ENCODE measurements around the gene TRPV3.
"Not testable (repeated sequence)": the region's sequence is repeated elsewhere in the genome, so short reads cannot be mapped to it uniquely, and the experiment has no call there.

TRPV3 gene

DNA sequence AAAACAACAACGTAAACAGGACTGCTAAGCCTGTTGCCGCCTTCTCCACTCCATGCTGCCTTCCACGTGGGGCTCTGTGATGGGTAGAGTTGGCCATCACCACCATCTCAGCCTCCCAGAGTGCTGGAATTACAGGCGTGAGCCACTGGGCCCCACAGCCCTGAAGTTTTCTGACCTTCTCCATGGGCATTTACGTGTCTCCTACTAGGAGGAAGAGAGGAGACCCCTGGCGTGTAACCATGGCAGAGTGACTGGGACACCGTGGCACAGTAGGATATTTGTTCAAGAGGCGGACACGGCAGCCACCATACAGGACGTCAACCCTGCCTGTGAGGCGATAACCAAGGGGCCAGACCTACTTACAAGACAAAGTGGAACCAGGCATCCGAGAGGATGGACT, 31.1 kb downstream of the TRPV3 start:
- CTCF ChIA-PET: no interaction called here

DNA sequence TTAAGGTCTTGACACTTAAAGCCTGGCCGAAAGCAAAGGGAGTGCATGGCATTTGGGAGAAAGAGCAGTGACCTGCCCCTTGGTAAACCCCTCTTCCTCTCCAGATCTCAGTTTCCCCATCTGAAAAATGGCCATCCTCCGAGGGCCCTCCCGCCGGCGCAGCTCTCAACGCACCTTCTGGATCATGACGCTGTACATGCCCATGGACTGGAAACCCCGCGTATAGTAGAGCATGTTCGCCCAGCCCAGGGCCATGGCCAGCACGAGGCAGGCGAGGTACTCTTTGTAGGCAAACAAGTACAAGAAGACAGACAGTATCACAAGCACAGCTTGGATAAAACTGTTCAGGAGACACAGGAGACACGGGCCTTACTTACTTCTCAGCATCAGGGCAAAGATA, 33.6 kb downstream of the TRPV3 start:
- DNase-seq: no peak
- ChIA-PET POLR2A (no interaction called here), CTCF (no interaction called here)
- WGBS (ENCODE audit: insufficient coverage): 97% methylated on average over 13 of the region's 13 CpGs
- Histone ChIP-seq H3K4me1 (ENCODE audit: control extremely low read depth in 1 of 4, control insufficient read depth in 4 of 4, insufficient read depth in 4 of 4, low read length in 3 of 4) (no peaks in the 10 kb centered on the region), H3K27ac (ENCODE audit: insufficient read depth in 1 of 2, low read depth in 1 of 2, low read length in 2 of 2, poor library complexity in 1 of 2, severe bottlenecking in 2 of 2) (no peak overlapping the region), H3K4me3 (ENCODE audit: control insufficient read depth in 1 of 7, extremely low read depth in 1 of 7, insufficient read depth in 4 of 7, low read depth in 2 of 7, low read length in 6 of 7) (no peak overlapping the region), H3K27me3 (replicated peaks in 2 of 5; ENCODE audit: control insufficient read depth in 4 of 5, insufficient read depth in 5 of 5, low read length in 4 of 5) (no peaks in the 10 kb centered on the region), H3K9me3 (ENCODE audit: control extremely low read depth in 1 of 5, control insufficient read depth in 4 of 5, insufficient read depth in 2 of 5, low read depth in 1 of 5, low read length in 4 of 5) (no peaks in the 10 kb centered on the region), H3K36me3 (ENCODE audit: control insufficient read depth in 4 of 4, insufficient read depth in 4 of 4, low read length in 3 of 4) (no peaks in the 10 kb centered on the region)

More for the DNA sequence above, 31.1 kb downstream of the TRPV3 start:
- DNase-seq: no peak
- WGBS (ENCODE audit: insufficient coverage): 98% methylated on average over 11 of the region's 12 CpGs
- Histone ChIP-seq H3K36me3 (ENCODE audit: control insufficient read depth in 4 of 4, insufficient read depth in 4 of 4, low read length in 3 of 4) (no peaks in the 10 kb centered on the region), H3K4me1 (ENCODE audit: control extremely low read depth in 1 of 4, control insufficient read depth in 4 of 4, insufficient read depth in 4 of 4, low read length in 3 of 4) (no peaks in the 10 kb centered on the region), H3K27me3 (replicated peaks in 2 of 5; ENCODE audit: control insufficient read depth in 4 of 5, insufficient read depth in 5 of 5, low read length in 4 of 5) (no peaks in the 10 kb centered on the region), H3K27ac (ENCODE audit: insufficient read depth in 1 of 2, low read depth in 1 of 2, low read length in 2 of 2, poor library complexity in 1 of 2, severe bottlenecking in 2 of 2) (no peak overlapping the region), H3K9me3 (ENCODE audit: control extremely low read depth in 1 of 5, control insufficient read depth in 4 of 5, insufficient read depth in 2 of 5, low read depth in 1 of 5, low read length in 4 of 5) (no peaks in the 10 kb centered on the region), H3K4me3 (ENCODE audit: control insufficient read depth in 1 of 7, extremely low read depth in 1 of 7, insufficient read depth in 4 of 7, low read depth in 2 of 7, low read length in 6 of 7) (no peak overlapping the region)
- POLR2A ChIA-PET: no interaction called here

DNA sequence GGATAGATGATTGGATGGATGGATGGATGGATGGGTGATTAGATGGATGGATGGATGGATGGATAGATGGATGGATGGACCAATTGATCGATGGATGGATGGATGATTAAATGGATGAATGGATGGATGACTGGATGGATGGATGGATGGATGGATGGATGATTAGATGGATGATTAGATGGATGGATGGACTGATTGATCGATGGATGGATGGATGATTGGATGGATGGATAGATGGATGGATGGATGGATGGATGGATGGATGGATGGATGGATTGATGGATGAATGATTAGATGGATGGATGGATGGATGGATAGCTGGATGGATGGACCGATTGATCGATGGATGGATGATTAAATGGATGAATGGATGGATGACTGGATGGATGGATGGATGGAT, 38.1 kb downstream of the TRPV3 start:
- H3K36me3 ChIP-seq (ENCODE audit: control insufficient read depth in 4 of 4, insufficient read depth in 4 of 4, low read length in 3 of 4); DNase-seq; H3K27me3 ChIP-seq (replicated peaks in 2 of 5; ENCODE audit: control insufficient read depth in 4 of 5, insufficient read depth in 5 of 5, low read length in 4 of 5); H3K4me1 ChIP-seq (ENCODE audit: control extremely low read depth in 1 of 4, control insufficient read depth in 4 of 4, insufficient read depth in 4 of 4, low read length in 3 of 4); H3K27ac ChIP-seq (ENCODE audit: insufficient read depth in 1 of 2, low read depth in 1 of 2, low read length in 2 of 2, poor library complexity in 1 of 2, severe bottlenecking in 2 of 2); CTCF ChIA-PET; H3K4me3 ChIP-seq (ENCODE audit: control insufficient read depth in 1 of 7, extremely low read depth in 1 of 7, insufficient read depth in 4 of 7, low read depth in 2 of 7, low read length in 6 of 7); POLR2A ChIA-PET; H3K9me3 ChIP-seq (ENCODE audit: control extremely low read depth in 1 of 5, control insufficient read depth in 4 of 5, insufficient read depth in 2 of 5, low read depth in 1 of 5, low read length in 4 of 5): not testable (repeated sequence)
- 97% methylated on average over 4 of the region's 4 CpGs for WGBS (ENCODE audit: insufficient coverage)

DNA sequence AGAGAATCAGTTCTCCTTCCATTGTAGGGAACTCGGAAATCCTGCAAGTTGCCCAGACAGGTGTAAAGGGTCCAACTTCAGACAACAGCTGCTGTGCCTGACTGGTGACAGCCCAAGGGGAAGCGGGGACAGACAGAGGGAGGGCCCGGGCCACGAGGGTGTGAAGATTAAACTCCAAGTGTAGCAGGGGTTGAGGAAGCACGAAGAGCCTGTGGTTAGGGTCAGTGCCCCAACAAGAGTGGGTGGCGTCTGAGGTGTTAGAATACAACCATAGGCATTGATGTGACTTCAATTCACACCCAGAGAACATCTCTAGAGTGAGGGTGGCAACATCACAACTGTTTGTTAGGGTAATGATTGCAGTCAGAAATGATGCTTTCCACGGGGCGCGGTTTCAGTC, 42.7 kb downstream of the TRPV3 start:
- CTCF ChIA-PET: no interaction called here
- POLR2A ChIA-PET: no interaction called here
- Histone ChIP-seq H3K27me3 (replicated peaks in 2 of 5; ENCODE audit: control insufficient read depth in 4 of 5, insufficient read depth in 5 of 5, low read length in 4 of 5) (peaks cover 0 to 3% (median 0%) of the 10 kb centered on the region in 5 experiments), H3K4me3 (ENCODE audit: control insufficient read depth in 1 of 7, extremely low read depth in 1 of 7, insufficient read depth in 4 of 7, low read depth in 2 of 7, low read length in 6 of 7) (no peak overlapping the region), H3K4me1 (ENCODE audit: control extremely low read depth in 1 of 4, control insufficient read depth in 4 of 4, insufficient read depth in 4 of 4, low read length in 3 of 4) (peaks cover 0 to 4% (median 2%) of the 10 kb centered on the region in 4 experiments), H3K36me3 (ENCODE audit: control insufficient read depth in 4 of 4, insufficient read depth in 4 of 4, low read length in 3 of 4) (no peaks in the 10 kb centered on the region), H3K9me3 (ENCODE audit: control extremely low read depth in 1 of 5, control insufficient read depth in 4 of 5, insufficient read depth in 2 of 5, low read depth in 1 of 5, low read length in 4 of 5) (no peaks in the 10 kb centered on the region), H3K27ac (ENCODE audit: insufficient read depth in 1 of 2, low read depth in 1 of 2, low read length in 2 of 2, poor library complexity in 1 of 2, severe bottlenecking in 2 of 2) (no peak overlapping the region)
- DNase-seq: no peak
- 77% methylated on average over 9 of the region's 9 CpGs for WGBS (ENCODE audit: insufficient coverage)

DNA sequence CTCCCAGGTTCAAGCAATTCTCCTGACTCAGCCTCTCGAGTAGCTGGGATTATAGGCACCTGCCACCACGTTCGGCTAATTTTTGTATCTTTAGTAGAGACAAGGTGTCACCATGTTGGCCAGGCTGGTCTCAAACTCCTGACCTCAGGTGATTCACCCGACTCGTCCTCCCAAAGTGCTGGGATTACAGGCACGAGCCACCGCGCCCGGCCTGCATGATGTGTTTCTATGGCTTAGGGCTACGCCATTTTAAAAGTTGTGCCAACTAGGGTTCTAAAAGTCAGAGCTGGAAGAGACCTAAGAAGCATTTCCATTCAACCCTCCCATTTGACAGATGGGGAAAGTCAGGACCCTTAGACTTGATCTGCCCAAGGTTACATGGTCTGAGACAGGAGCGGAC, 43.4 kb downstream of the TRPV3 start:
- H3K36me3 ChIP-seq (ENCODE audit: control insufficient read depth in 4 of 4, insufficient read depth in 4 of 4, low read length in 3 of 4); H3K9me3 ChIP-seq (ENCODE audit: control extremely low read depth in 1 of 5, control insufficient read depth in 4 of 5, insufficient read depth in 2 of 5, low read depth in 1 of 5, low read length in 4 of 5); POLR2A ChIA-PET; DNase-seq; H3K4me1 ChIP-seq (ENCODE audit: control extremely low read depth in 1 of 4, control insufficient read depth in 4 of 4, insufficient read depth in 4 of 4, low read length in 3 of 4); CTCF ChIA-PET; H3K27me3 ChIP-seq (replicated peaks in 2 of 5; ENCODE audit: control insufficient read depth in 4 of 5, insufficient read depth in 5 of 5, low read length in 4 of 5); H3K4me3 ChIP-seq (ENCODE audit: control insufficient read depth in 1 of 7, extremely low read depth in 1 of 7, insufficient read depth in 4 of 7, low read depth in 2 of 7, low read length in 6 of 7); H3K27ac ChIP-seq (ENCODE audit: insufficient read depth in 1 of 2, low read depth in 1 of 2, low read length in 2 of 2, poor library complexity in 1 of 2, severe bottlenecking in 2 of 2): not testable (repeated sequence)
- WGBS (ENCODE audit: insufficient coverage): 96% methylated on average over 10 of the region's 11 CpGs

DNA sequence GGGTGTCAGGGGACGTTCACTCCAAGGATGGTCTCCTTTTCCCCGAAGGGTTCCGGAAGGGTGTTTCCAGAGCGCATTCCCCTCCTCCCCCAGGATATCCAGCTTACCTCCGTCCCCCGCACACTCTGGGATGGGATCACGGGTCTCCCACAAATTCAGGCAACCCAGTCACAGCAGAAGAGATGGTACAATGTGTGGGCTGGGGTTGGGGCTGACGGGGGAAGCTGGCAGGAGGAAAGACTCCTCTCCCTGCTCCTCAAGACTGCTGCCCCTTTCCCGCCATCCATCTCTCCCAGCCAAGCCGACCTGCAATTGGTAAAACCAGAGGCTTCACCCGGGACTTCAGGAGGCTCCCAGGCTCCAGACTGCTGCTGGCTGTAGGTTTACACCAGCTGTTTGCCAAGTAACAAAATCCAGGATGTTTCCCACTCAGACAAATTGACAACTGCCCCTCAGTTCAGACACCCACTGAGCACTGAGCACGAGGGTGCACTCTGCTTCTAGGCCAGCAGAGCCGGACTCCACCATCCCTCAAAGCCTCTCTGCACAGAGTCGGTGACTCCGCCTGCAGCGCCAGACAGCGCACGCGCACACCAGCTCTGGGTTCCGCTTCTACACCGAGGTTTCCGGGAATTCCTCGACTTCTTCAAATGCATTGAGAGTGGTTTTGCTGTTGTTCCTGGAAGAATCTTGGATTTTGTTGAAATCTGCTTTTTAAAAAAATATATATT, 44.1 kb downstream of the TRPV3 start:
- H3K27ac ChIP-seq (ENCODE audit: insufficient read depth in 1 of 2, low read depth in 1 of 2, low read length in 2 of 2, poor library complexity in 1 of 2, severe bottlenecking in 2 of 2): no peak overlapping the region

DNA sequence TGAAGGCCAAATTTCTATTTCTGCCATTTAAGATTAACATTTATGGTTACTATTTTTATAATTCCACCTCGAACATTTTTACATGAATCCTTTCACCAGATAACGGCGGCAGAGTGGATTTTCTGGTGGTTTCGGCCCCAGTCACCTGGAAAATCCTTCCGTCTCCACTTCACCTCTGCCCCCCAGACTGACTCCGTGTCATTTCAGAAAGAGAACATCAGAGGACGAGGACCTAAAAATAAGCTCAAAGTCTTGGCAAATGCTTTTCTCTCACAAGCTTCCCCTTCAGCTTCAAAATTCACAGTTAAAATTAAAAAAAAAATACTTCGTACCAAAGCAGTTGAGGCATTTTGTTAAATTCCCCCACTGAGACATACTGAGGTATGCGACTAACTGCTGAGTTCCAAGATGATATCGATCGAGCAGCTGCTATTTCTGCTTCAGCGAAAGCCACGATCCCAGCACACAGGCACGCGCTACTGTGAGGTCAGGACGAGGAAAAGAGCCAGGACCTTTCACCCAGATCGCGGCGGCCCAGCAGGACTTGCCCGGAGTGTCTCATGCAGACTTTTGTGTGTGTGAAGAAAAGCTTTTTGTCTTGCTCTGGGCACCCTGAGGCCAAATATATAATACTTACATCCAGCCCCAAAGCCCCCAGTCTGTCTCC, 45.0 kb downstream of the TRPV3 start:
- peaks cover 0 to 4% (median 2%) of the 10 kb centered on the region in 4 experiments for H3K4me1 ChIP-seq (ENCODE audit: control extremely low read depth in 1 of 4, control insufficient read depth in 4 of 4, insufficient read depth in 4 of 4, low read length in 3 of 4)
- H3K27ac ChIP-seq (ENCODE audit: insufficient read depth in 1 of 2, low read depth in 1 of 2, low read length in 2 of 2, poor library complexity in 1 of 2, severe bottlenecking in 2 of 2): no peak overlapping the region
- WGBS (ENCODE audit: insufficient coverage): 94% methylated on average over 13 of the region's 20 CpGs
- H3K36me3 ChIP-seq (ENCODE audit: control insufficient read depth in 4 of 4, insufficient read depth in 4 of 4, low read length in 3 of 4): no peaks in the 10 kb centered on the region
- no peak for DNase-seq
- peaks cover 0 to 3% (median 0%) of the 10 kb centered on the region in 5 experiments for H3K27me3 ChIP-seq (replicated peaks in 2 of 5; ENCODE audit: control insufficient read depth in 4 of 5, insufficient read depth in 5 of 5, low read length in 4 of 5)
- no peak overlapping the region for H3K4me3 ChIP-seq (ENCODE audit: control insufficient read depth in 1 of 7, extremely low read depth in 1 of 7, insufficient read depth in 4 of 7, low read depth in 2 of 7, low read length in 6 of 7)
- ChIA-PET POLR2A (no interaction called here), CTCF (no interaction called here)
- no peaks in the 10 kb centered on the region for H3K9me3 ChIP-seq (ENCODE audit: control extremely low read depth in 1 of 5, control insufficient read depth in 4 of 5, insufficient read depth in 2 of 5, low read depth in 1 of 5, low read length in 4 of 5)

More for the DNA sequence above, 44.1 kb downstream of the TRPV3 start:
- no peaks in the 10 kb centered on the region for H3K36me3 ChIP-seq (ENCODE audit: control insufficient read depth in 4 of 4, insufficient read depth in 4 of 4, low read length in 3 of 4)
- no peak overlapping the region for H3K4me3 ChIP-seq (ENCODE audit: control insufficient read depth in 1 of 7, extremely low read depth in 1 of 7, insufficient read depth in 4 of 7, low read depth in 2 of 7, low read length in 6 of 7)
- 98% methylated on average over 15 of the region's 23 CpGs for WGBS (ENCODE audit: insufficient coverage)
- POLR2A ChIA-PET: no interaction called here
- peaks cover 0 to 3% (median 0%) of the 10 kb centered on the region in 5 experiments for H3K27me3 ChIP-seq (replicated peaks in 2 of 5; ENCODE audit: control insufficient read depth in 4 of 5, insufficient read depth in 5 of 5, low read length in 4 of 5)
- peaks cover 0 to 4% (median 2%) of the 10 kb centered on the region in 4 experiments for H3K4me1 ChIP-seq (ENCODE audit: control extremely low read depth in 1 of 4, control insufficient read depth in 4 of 4, insufficient read depth in 4 of 4, low read length in 3 of 4)
- DNase-seq: no peak
- CTCF ChIA-PET: no interaction called here
- no peaks in the 10 kb centered on the region for H3K9me3 ChIP-seq (ENCODE audit: control extremely low read depth in 1 of 5, control insufficient read depth in 4 of 5, insufficient read depth in 2 of 5, low read depth in 1 of 5, low read length in 4 of 5)
